Left ventricle myocardium inferior (tissue), 1 donor: ENCODE data around the gene SNX10. TPM values are rescaled to one million over a fixed set of nuclear protein-coding genes. Genes with fewer than 3 reads are reported as not detected.

Source experiments
- DNase-seq: peaks from one replicate; pipeline ENCODE4 v3.0.0-alpha.2; 2020
- H3K27ac ChIP-seq: fragments of 200-600 bp; replicated peaks from 2 replicates; pipeline ENCODE4 v1.8.0; 2021
- H3K27me3 ChIP-seq: fragments of 200-600 bp; 2 replicates; pipeline ENCODE4 v1.8.0; 2021; ENCODE audit warnings: low read depth
- H3K36me3 ChIP-seq: fragments of 200-600 bp; 2 replicates; pipeline ENCODE4 v1.8.0; 2021
- H3K4me1 ChIP-seq: fragments of 200-600 bp; 2 replicates; pipeline ENCODE4 v1.8.0; 2021
- H3K4me3 ChIP-seq: fragments of 200-600 bp; 2 replicates; pipeline ENCODE4 v1.8.0; 2021; ENCODE audit warnings: mild to moderate bottlenecking, moderate library complexity
- H3K9me3 ChIP-seq: fragments of 200-600 bp; replicated peaks from 2 replicates; pipeline ENCODE4 v1.8.0; 2021
- CTCF ChIP-seq: fragments of 200-600 bp; IDR thresholded peaks from 2 replicates; pipeline ENCODE4 v1.8.0; 2021; ENCODE audit warnings: antibody characterized with exemption, mild to moderate bottlenecking, borderline replicate concordance
- intact Hi-C: fragments of 100-400 bp; cut with micrococcal nuclease; formaldehyde crosslinking; loops from one replicate; pipeline ENCODE4 v1.11.0; 2022
- total RNA-seq: library from RNA; stranded (reverse); fragmentation: NEBNext Ultra II Directional; extraction: Animal tissue kit (Norgen Biotek cat#: 25700); gene quantifications from one replicate; pipeline ENCODE4 v1.2.1, GENCODE V29; 2021
- donor health status: DM: no; HTN: yes; CAD: no; lungs with severe emphysema.

SNX10 gene
- total RNA-seq, 1 donor from 2014 or later = 1.1 TPM

DNA sequence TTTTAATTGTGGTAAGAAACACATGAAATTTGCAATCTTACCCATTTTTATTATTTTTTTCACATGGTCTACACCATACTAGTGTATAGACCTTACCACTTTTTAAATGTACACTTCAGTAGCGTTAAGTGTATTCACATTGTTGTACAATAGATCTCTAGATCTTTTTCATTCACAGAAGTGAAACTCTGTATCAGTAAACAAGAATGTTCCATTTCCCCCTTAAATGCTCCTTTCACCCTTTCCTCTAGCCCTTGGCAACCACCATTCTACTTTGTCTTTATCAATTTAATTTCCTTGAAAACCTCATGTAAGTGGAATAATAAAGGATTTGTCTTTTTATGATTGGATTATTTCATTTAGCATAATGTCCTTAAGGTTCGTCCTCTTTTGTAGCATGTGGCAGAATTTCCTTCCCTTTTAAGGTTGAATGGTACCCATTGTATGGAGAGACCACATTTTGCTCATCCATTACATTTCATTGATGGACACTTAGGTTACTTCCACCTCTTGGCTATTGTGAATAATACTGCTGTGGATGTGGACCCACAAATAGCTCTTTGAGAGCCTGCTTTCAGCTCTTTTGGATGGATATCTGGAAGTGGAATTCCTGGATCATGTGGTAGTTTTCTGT is 45.7 kb downstream of the SNX10 start:
- H3K9me3 ChIP-seq = peaks cover 14% of the 10 kb centered on the region
- no peak for TF ChIP-seq CTCF
- intact Hi-C loops = no loop called here
- no peaks in the 10 kb centered on the region for H3K36me3 ChIP-seq
- H3K4me1 ChIP-seq = no peaks in the 10 kb centered on the region
- H3K4me3 ChIP-seq = no peak overlapping the region
- peaks cover 22% of the 10 kb centered on the region for H3K27me3 ChIP-seq
- H3K27ac ChIP-seq = no peak overlapping the region
- DNase-seq = no peak

- intact Hi-C loops = no loop called here
- no peak for DNase-seq
- Histone ChIP-seq H3K4me1 (no peaks in the 10 kb centered on the region), H3K27me3 (peaks cover 26% of the 10 kb centered on the region), H3K9me3 (no peaks in the 10 kb centered on the region), H3K4me3 (no peak overlapping the region), H3K36me3 (no peaks in the 10 kb centered on the region), H3K27ac (no peak overlapping the region)
- no peak for TF ChIP-seq CTCF
These were observed 48.9 kb downstream of the SNX10 start for GRCh38 chr7:26340476-26341018.

GRCh38 chr7:26343320-26343832 is 51.7 kb downstream of the SNX10 start:
- Histone ChIP-seq H3K27me3 (peaks cover 29% of the 10 kb centered on the region), H3K4me3 (no peak overlapping the region), H3K9me3 (no peaks in the 10 kb centered on the region), H3K27ac (no peak overlapping the region), H3K36me3 (no peaks in the 10 kb centered on the region), H3K4me1 (no peaks in the 10 kb centered on the region)
- DNase-seq = no peak
- no peak for TF ChIP-seq CTCF
- intact Hi-C loops = no loop called here

DNA sequence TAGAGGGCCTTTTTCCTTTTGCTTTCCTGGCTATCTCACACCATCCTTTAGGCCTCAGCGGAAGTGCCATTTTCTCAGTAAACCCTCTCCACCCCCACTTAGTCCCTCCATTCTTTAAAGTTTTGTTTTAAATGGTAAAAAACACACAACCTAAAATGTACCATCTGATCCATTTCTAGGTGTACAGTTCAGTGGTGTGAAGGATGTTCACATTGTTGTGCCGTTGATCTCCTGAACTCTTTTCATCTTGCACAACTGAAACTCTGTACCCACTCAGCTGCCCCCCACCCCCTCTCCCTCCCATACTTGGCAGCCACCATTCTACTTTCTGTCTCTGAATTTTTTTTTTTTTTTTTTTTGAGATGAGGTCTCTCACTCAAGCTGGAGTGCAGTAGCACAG is 52.2 kb downstream of the SNX10 start:
- DNase-seq = no peak
- TF ChIP-seq CTCF = no peak
- Histone ChIP-seq H3K27ac (no peak overlapping the region), H3K27me3 (peaks cover 32% of the 10 kb centered on the region), H3K4me3 (no peak overlapping the region), H3K9me3 (no peaks in the 10 kb centered on the region), H3K4me1 (no peaks in the 10 kb centered on the region), H3K36me3 (no peaks in the 10 kb centered on the region)
- intact Hi-C loops = no loop called here

GRCh38 chr7:26345202-26345601 is 53.5 kb downstream of the SNX10 start:
- Histone ChIP-seq H3K4me3 (no peak overlapping the region), H3K4me1 (no peaks in the 10 kb centered on the region), H3K27me3 (peaks cover 40% of the 10 kb centered on the region), H3K9me3 (no peaks in the 10 kb centered on the region), H3K27ac (no peak overlapping the region), H3K36me3 (no peaks in the 10 kb centered on the region)
- intact Hi-C loops = no loop called here
- no peak for TF ChIP-seq CTCF
- no peak for DNase-seq
